Stimulated activated naive CD8-positive, alpha-beta T cell treated with anti-CD3 and anti-CD28 coated beads, Interleukin-15, amount 100 ng/mL, for 72 hours (primary cell): ENCODE data around the gene SWT1.
A peak's percentile ranks its signal among the peaks of the same experiment; 100 is the strongest.

ENCODE experiments used
- ATAC-seq: fragments of 150-1000 bp; cut with Tn5 transposase; 2 replicates; pipeline ENCODE4 v1.10.0; 2021; ENCODE audit warnings: mild to moderate bottlenecking, moderate library complexity
- DNase-seq, 2 donors: peaks; one replicate each; pipeline ENCODE4 v3.0.0; 2021 to 2022
- H3K27ac Mint-ChIP-seq, 2 donors: one replicate each; pipeline ENCODE4 v1.8.0; 2022; ENCODE audit warnings: mild to moderate bottlenecking in 2 of 2, mixed read lengths in 2 of 2, moderate library complexity in 2 of 2
- H3K27me3 Mint-ChIP-seq: one replicate; pipeline ENCODE4 v1.8.0; 2022; ENCODE audit warnings: mixed read lengths
- H3K4me1 Mint-ChIP-seq: one replicate; pipeline ENCODE4 v1.8.0; 2022; ENCODE audit warnings: mild to moderate bottlenecking, mixed read lengths
- H3K4me3 Mint-ChIP-seq, 2 donors: one replicate each; pipeline ENCODE4 v1.8.0; 2022; ENCODE audit warnings: mild to moderate bottlenecking in 2 of 2, mixed read lengths in 2 of 2, moderate library complexity in 1 of 2
- H3K9me3 Mint-ChIP-seq, 2 donors: one replicate each; pipeline ENCODE4 v1.8.0; 2022; ENCODE audit warnings: mixed read lengths in 2 of 2

The SWT1 gene, protein sequence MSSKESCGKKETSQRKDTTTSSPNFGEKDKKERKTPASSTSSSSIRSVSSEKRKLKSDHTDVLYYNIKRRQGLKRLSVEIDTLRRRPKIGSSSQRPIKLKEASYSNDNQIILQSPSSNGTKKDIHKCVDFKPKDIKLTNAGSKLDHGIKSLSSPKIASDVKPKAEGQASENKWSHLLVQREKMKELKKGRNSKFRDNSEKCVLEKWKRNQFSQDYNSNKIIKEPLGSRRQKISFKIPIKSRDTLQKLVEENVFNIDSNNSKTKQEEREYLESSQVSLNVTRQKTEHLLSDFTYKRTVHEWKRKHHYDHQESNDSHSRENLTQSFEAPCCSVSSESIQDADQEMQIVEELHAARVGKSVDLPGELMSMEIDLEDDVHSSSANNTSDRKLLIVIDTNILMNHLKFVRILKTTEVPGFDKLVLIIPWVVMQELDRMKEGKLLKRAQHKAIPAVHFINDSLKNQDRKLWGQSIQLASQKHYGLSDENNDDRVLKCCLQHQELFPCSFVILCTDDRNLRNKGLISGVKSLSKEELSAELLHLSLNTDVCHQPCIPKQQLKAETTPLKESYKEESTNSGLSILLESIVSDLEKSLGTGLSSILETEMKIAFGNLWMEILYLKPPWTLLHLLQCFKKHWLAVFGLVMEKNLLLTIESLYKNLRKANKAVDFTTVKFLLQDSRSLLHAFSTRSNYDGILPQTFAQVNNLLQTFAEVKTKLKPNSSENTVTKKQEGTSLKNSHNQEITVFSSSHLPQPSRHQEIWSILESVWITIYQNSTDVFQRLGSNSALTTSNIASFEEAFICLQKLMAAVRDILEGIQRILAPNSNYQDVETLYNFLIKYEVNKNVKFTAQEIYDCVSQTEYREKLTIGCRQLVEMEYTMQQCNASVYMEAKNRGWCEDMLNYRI

DNA sequence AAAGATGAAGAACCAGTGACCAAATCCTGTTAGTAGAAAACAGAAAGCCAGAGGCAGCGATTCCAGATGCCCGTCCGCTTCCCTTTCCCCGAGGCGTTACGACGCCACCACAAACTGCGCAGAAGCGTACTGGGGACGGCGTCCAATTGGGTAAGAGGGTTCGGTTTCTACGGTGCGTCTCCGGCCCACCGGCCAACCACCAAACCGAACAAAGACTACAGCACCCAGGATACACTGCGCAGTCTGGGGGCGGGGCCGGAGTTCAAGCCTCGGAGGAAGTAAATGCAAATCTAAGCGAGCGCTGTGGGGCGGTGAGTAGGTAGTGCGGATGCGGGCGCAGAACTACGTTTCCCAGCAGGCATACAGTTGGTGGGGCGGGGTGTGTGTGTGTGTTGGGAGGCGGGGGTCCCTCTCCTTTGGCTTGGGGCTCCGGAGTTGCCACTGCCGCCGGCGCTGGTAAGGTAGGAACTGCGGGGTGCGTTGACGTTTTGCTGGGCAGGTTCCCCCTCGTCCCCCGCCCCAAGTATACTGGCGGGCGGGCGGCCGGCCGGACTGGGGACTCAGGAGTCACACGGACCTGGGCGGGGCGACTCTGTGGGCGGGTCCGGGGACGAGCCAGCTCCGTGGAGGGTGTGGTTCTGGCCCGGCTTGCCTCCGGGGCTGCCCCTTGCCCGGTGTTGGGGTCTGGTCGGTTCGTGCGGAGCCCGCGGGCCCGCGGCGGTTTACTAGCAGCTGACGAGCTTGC is at the start of gene SWT1, which contains the start of gene TRMT1L:
Gene SWT1, plus strand, starts transcription at position 314 of the 745 bp plus-strand sequence. CDS start 3,675 bp downstream, outside the sequence.
Gene TRMT1L, minus strand, starts transcription at position 100 of the 745 bp plus-strand sequence. CDS start 241 bp downstream, outside the sequence.
- no peaks in the 10 kb centered on the region for H3K9me3 Mint-ChIP-seq
- peak; percentile 94 to 98 for DNase-seq
- H3K4me3 Mint-ChIP-seq = peak within 1 kb of the TSS; percentile 88 to 98
- no peaks in the 10 kb centered on the region for H3K27me3 Mint-ChIP-seq
- H3K4me1 Mint-ChIP-seq = peaks cover 32% of the 10 kb centered on the region
- peak; percentile 96 for ATAC-seq
- peak within 1 kb of the TSS; percentile 96 to 99 for H3K27ac Mint-ChIP-seq

DNA sequence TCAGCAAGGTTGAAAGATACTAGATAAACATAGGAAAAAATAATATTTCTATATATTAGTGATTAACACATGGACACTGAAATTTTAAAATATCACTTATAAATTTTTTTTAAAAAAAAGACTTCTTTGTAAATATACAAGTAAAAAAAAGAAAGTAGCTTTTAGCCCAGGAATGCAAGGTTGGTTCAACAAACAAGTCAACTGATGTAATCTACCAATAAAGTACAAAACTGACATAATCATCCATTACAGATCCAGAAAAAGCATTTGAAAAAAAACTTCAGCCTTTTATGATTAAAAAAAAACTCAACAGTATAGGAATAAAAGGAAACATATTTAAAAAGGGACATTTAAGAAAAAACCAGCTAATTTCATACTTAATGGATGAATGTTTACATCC is 48.6 kb upstream of the SWT1 start:
- ATAC-seq (no peak), DNase-seq (no peak)
- Mint-ChIP-seq H3K27ac (no peak overlapping the region), H3K4me1 (no peaks in the 10 kb centered on the region), H3K4me3 (no peak overlapping the region), H3K27me3 (no peaks in the 10 kb centered on the region), H3K9me3 (peaks cover 27 to 31% of the 10 kb centered on the region in 2 donors)

- DNase-seq (no peak), ATAC-seq (no peak)
- Mint-ChIP-seq H3K4me3 (no peak overlapping the region), H3K9me3 (peaks cover 27 to 30% of the 10 kb centered on the region in 2 donors), H3K4me1 (no peaks in the 10 kb centered on the region), H3K27me3 (no peaks in the 10 kb centered on the region), H3K27ac (no peak overlapping the region)
Observed at GRCh38 chr1:185110145-185110544, 46.8 kb upstream of the SWT1 start.

DNA sequence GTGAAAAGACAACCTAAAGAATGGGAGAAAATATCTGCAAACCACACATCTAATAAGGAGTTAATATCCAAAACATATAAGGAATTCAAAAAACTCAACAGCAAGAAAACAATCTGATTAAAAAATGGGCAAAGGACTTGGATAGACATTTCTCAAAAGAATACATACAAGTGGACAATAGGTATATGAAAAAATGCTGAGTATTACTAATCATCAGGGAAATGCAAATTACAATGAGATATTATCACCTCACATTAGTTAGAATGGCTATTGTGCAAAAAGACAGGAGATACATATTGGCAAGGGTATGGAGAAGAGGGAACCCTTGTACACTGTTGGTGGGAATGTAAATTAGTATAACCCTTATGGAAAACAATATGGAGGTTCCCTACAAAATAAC is 45.1 kb upstream of the SWT1 start:
- Mint-ChIP-seq H3K9me3 (peaks cover 11 to 16% of the 10 kb centered on the region in 2 donors), H3K27ac (no peak overlapping the region), H3K4me3 (no peak overlapping the region), H3K27me3 (no peaks in the 10 kb centered on the region), H3K4me1 (no peaks in the 10 kb centered on the region)
- DNase-seq (no peak), ATAC-seq (no peak)

- Mint-ChIP-seq H3K4me1 (no peaks in the 10 kb centered on the region), H3K9me3 (peaks cover 11 to 16% of the 10 kb centered on the region in 2 donors), H3K27me3 (no peaks in the 10 kb centered on the region), H3K27ac (no peak overlapping the region), H3K4me3 (no peak overlapping the region)
- ATAC-seq (no peak), DNase-seq (no peak)
Observed at GRCh38 chr1:185112356-185112755, 44.6 kb upstream of the SWT1 start.

- Mint-ChIP-seq H3K4me1 (no peaks in the 10 kb centered on the region), H3K9me3 (peaks cover 0 to 6% of the 10 kb centered on the region in 2 donors), H3K4me3 (no peak overlapping the region), H3K27me3 (no peaks in the 10 kb centered on the region), H3K27ac (peak overlapping the region in 1 of 2 donors; percentile 61)
- DNase-seq (no peak), ATAC-seq (no peak)
Observed at GRCh38 chr1:185129708-185130107, 27.3 kb upstream of the SWT1 start.

GRCh38 chr1:185132534-185132933 is 24.4 kb upstream of the SWT1 start:
- Mint-ChIP-seq H3K4me1 (peaks cover 2% of the 10 kb centered on the region), H3K9me3 (peaks cover 0 to 6% of the 10 kb centered on the region in 2 donors), H3K27ac (no peak overlapping the region), H3K27me3 (no peaks in the 10 kb centered on the region), H3K4me3 (no peak overlapping the region)
- DNase-seq (no peak), ATAC-seq (no peak)

GRCh38 chr1:185137896-185138545 is 18.9 kb upstream of the SWT1 start:
- peak overlapping the region in 1 of 2 donors; percentile 72 for H3K27ac Mint-ChIP-seq

DNA sequence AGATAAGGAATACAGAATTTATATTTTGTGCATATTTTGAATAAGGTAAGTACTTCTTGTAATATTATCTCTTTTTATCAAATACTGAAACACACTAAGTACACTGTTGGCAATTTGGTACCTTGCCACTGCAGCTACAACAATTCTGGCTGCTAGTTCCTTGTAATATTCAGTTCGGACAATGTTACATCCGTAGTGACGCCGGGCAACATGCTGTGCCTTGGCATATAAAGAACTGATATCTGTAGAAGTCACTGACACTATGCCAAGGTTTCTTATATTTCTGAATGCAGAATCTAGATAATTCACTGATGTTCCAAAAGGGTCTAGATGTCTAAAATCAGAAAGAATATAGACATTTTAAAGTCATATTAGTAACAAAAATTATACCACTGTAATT is 17.7 kb upstream of the SWT1 start:
- no peak for DNase-seq
- H3K9me3 Mint-ChIP-seq = no peaks in the 10 kb centered on the region
- H3K27me3 Mint-ChIP-seq = no peaks in the 10 kb centered on the region
- H3K27ac Mint-ChIP-seq = no peak overlapping the region
- H3K4me1 Mint-ChIP-seq = peaks cover 7% of the 10 kb centered on the region
- ATAC-seq = no peak
- no peak overlapping the region for H3K4me3 Mint-ChIP-seq

More at GRCh38 chr1:185137896-185138545, 18.9 kb upstream of the SWT1 start:
- H3K27me3 Mint-ChIP-seq = no peaks in the 10 kb centered on the region
- no peak for DNase-seq
- peaks cover 7% of the 10 kb centered on the region for H3K4me1 Mint-ChIP-seq
- no peak overlapping the region for H3K4me3 Mint-ChIP-seq
- ATAC-seq = no peak
- H3K9me3 Mint-ChIP-seq = no peaks in the 10 kb centered on the region

- ATAC-seq (no peak), DNase-seq (no peak)
- H3K4me1 Mint-ChIP-seq = peaks cover 5% of the 10 kb centered on the region
- no peak overlapping the region for H3K27ac Mint-ChIP-seq
- H3K4me3 Mint-ChIP-seq = no peak overlapping the region
- no peaks in the 10 kb centered on the region for H3K27me3 Mint-ChIP-seq
- H3K9me3 Mint-ChIP-seq = no peaks in the 10 kb centered on the region
Observed at GRCh38 chr1:185144233-185144632, 12.7 kb upstream of the SWT1 start.

- ATAC-seq (no peak), DNase-seq (no peak)
- Mint-ChIP-seq H3K27me3 (no peaks in the 10 kb centered on the region), H3K27ac (no peak overlapping the region), H3K9me3 (no peaks in the 10 kb centered on the region), H3K4me3 (no peak overlapping the region), H3K4me1 (peaks cover 25% of the 10 kb centered on the region)
Observed at GRCh38 chr1:185151215-185151614, 5.8 kb upstream of the SWT1 start.

GRCh38 chr1:185152187-185152767 is 4.7 kb upstream of the SWT1 start:
- peaks cover 25% of the 10 kb centered on the region for H3K4me1 Mint-ChIP-seq
- ATAC-seq = no peak
- no peak overlapping the region for H3K4me3 Mint-ChIP-seq
- H3K9me3 Mint-ChIP-seq = no peaks in the 10 kb centered on the region
- peak overlapping the region in 1 of 2 donors; percentile 8 for H3K27ac Mint-ChIP-seq
- DNase-seq = no peak
- H3K27me3 Mint-ChIP-seq = no peaks in the 10 kb centered on the region

- Mint-ChIP-seq H3K4me1 (peaks cover 28% of the 10 kb centered on the region), H3K9me3 (no peaks in the 10 kb centered on the region), H3K27ac (no peak overlapping the region), H3K27me3 (no peaks in the 10 kb centered on the region), H3K4me3 (peak overlapping the region; percentile 88 to 98)
- ATAC-seq (no peak), DNase-seq (no peak)
Observed at GRCh38 chr1:185154912-185155513, 2.0 kb upstream of the SWT1 start.

DNA sequence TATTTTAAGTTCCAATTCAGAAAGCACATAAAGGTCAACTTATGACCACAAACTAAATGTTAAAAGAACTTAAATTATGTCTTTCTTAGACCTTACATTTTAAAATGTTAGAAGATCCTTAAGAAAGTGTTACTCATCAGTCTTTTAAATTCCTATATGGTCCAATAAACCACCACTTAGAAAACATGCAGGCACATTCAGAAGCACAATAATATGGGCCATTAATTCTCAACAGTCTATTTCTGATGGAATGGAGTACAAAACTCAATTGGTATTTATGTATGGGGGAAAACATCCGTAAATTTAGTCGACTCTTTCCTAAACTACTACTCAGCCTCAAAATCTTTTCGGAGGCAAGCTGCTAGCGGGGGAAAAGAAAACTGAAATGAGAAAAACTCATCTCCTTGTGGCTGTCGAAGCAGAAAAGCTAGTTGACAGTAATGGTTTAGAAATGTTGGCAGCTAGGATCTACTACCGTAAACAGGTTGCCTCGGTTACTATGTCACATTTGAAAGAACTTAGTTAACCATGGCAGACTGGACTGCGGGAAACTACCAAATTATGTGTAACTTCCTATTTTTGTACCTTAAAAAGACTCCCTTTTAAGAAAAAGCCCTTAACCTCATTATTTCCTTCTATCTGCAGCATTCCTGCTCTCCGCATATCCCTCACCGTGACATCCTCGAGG is 1.2 kb upstream of the SWT1 start:
- ATAC-seq = no peak
- H3K9me3 Mint-ChIP-seq = no peaks in the 10 kb centered on the region
- H3K4me1 Mint-ChIP-seq = peaks cover 32% of the 10 kb centered on the region
- no peaks in the 10 kb centered on the region for H3K27me3 Mint-ChIP-seq
- DNase-seq = no peak
- peak overlapping the region; percentile 96 to 99 for H3K27ac Mint-ChIP-seq
- peak overlapping the region; percentile 88 to 98 for H3K4me3 Mint-ChIP-seq
